Medulla oblongata (tissue), 1 donor: ENCODE data around the gene ABCC4.

Source experiments
- DNase-seq: peaks from one replicate; pipeline ENCODE4 v3.0.0-alpha.2; 2015; ENCODE audit errors: extremely low spot score

The ABCC4 gene

DNA sequence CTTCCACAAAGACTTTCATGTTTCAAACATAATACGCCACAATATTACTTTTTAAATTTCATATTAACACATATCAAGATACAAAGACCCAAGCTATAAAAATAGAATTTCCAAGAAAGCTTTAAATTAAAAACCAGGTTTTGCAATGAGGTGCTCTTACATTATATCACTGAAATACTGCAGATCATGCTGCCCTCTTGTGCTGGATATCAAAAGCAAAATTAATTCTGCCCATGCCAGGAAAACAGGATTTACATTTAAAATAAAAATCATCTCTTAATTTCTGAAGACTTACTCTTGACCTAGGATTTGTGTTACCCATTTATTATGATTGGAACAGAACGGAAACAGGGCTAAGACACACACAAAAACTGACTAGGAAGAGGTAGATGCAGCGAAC is 145.0 kb downstream of the ABCC4 start:
- DNase-seq, result no peak

DNA sequence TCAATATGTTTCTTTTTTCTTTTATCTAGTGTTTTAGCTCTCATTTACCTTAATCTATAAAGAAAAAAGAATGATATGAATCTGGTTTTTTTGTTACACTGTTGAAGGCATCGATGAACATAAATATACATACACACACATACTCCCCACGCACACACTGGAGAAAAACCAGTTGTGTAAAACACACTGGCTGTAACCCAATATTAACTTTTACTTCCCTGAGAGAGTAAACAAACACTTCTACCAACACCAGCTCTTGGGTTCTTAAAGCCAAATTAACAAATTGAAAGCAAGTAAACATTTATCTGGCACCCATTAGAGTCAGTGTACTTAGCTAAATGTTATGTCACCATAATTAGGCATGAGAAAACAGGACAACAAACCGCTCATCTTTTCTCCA is 145.7 kb downstream of the ABCC4 start:
- no peak for DNase-seq

DNA sequence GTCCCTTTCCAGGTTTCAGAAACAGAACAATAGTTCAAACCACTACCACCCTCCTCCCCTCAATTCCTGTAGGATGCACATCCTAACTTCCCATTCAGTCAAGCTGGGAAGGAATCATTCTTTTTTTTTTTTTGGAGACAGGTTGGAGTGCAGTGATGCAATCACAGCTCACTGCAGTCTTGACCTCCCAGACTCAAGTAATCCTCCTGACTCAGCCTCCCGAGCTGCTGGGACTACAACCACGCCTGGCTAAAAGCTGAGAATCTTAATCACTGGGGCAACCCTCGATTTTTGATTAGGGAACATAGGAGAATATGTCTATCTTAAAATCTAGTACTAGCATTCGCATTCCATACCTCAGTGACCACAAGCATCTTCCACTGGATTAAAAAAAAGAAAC is 146.2 kb downstream of the ABCC4 start:
- DNase-seq, result no peak

DNA sequence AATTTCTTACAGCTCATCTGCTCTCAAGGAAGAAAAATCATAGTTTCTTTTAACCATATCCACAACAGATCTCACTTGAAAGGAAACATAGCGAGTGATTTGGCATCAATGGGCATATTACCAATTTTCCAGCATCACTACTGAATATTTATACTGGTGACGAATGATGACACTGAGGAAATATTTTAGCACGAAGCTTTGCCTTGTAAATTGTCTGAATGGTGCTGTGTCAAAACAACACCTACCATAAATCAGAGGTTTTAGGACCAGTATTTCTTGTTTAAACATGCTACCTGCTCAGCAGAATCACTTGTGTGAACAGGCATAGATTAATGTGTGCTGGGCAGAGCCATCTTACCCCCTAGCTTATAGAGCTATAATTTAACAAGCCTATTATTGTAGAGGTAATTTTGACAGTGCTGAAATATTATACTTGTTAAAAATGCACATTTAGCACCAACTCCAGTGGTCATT is 146.8 kb downstream of the ABCC4 start:
- DNase-seq, result no peak

DNA sequence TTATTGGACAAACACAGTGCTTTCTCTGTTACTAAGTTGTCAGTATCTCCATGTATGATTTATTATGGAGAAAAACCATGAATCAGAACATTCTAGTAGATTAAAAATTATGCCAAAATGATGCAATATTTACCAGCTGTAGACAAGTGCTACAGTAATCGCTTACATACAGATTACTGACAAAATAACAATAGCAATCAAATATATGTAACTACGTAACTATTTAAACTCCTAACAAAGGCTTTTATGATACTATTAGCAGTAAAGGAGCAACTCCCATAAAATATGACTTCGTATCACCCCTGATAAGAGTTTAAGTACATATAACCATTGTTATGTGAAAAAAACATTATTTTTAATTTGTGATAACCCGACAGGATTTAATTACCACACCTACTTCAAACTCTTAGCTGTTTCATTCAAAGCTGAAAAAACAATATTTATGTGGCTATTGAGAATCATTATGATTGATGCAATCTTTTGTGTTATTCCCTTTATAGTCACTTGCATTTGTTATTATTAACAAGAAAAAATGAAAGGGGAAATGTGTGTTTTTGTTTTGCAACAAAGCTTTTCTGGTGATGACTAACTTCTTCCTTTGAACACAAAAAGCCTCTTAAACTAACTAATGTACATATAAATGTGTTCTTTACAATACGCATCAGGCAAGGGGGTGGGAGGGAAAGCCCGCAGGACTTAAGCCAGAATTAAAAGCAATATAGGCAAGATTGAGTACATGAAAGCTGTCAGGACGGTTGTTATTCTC is 147.4 kb downstream of the ABCC4 start:
- DNase-seq, result no peak

DNA sequence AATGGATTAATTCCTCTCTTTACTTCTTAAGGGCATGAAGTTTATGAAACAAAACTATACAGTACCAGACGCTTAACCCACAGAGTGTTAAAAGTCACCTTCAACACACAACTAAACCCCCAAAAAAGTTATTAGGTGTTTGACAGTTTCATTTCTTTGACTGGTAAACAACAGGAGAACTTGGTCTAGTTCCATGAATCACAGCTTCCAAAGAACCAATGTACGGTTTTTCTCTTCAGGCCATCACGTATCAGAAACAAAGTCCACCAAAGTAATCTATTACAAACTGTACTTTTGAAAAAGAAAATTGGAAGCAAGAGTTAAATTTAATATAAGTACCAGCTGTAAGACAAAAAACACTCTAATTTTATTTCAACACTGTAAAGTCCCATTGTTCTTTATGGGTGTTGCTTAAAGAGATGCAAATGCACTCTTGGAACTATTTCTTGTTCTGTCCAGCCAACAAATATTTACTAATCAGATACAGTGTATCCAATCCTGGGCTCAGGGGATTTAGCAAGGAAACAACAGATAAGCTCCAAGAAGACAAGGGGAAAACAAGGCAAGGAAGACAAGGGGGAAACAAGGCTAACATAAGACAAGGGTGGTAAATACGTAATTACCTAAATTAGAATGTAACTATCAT is 149.2 kb downstream of the ABCC4 start:
- no peak for DNase-seq

DNA sequence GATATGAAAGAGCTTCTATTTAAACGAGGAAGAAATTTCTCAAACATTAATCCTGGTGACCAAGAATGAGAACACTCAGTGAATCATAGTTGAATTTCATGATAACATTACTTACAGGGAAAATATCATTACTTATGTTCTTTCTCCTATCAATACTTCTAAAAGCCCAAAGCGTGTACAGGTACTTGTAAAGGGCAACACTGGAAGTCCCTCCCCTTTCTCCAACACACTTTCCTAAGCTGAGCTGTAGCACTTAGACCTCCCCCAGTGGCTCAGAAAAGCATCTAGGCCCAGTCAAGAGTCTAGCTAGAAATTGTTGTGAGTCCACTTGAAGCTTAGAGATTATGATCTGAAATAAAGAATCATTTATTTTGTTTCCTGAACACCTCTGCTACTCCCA is 150.7 kb downstream of the ABCC4 start:
- DNase-seq, result no peak

DNA sequence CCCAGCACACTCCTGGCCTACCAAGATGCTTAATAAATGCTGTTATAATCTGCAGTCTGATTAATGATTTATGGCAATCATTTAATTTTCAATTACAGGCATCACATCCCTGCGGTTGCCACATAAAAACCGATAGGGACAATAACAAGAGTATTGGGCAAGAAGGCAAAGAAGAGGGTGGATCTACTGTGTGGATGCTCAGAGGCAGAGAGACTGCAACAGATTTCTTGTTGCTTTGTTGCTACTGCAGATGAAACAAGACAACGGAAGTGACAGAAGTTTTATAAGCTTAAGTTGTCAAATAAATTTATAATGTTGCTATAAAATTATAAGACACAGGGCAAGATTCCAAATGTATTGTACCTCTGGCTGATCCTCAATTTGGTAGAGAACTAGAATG is 154.8 kb downstream of the ABCC4 start:
- DNase-seq, result no peak

DNA sequence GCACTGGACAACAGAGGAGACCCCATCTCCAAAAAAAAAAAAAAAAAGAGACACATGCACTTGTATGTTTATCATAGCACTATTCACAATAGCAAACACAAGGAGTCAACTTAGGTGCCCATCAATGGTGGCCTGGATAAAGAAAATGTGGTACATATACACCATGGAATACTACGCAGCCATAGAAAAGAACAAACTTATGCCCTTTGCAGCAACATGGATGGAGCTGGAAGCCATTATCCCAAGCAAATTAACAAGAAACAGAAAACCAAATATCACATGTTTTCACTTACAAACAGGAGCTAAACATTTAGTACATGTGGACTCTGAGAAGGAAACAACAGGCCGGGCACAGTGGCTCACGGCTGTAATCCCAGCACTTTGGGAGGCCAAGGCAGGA is 155.7 kb downstream of the ABCC4 start:
- DNase-seq, result no peak

DNA sequence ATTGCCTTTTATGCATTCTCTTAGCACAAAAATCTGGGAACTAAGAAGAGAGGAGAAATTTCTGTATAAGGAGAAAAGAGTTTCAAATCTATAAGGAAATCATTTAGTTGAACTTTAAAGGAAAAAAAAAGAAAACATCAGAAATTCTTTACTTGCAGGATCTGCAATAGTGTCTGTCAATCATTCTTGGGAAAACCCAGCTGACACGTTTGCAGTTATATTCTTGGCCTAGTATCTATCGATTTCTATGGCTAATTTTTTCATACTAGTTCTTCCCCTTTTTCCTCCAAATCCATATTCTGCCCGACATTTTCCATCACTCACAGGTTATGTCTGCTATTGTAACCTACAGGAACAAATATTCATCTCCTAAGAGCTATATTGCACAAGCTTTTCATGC is 160.7 kb downstream of the ABCC4 start:
- DNase-seq, result no peak

DNA sequence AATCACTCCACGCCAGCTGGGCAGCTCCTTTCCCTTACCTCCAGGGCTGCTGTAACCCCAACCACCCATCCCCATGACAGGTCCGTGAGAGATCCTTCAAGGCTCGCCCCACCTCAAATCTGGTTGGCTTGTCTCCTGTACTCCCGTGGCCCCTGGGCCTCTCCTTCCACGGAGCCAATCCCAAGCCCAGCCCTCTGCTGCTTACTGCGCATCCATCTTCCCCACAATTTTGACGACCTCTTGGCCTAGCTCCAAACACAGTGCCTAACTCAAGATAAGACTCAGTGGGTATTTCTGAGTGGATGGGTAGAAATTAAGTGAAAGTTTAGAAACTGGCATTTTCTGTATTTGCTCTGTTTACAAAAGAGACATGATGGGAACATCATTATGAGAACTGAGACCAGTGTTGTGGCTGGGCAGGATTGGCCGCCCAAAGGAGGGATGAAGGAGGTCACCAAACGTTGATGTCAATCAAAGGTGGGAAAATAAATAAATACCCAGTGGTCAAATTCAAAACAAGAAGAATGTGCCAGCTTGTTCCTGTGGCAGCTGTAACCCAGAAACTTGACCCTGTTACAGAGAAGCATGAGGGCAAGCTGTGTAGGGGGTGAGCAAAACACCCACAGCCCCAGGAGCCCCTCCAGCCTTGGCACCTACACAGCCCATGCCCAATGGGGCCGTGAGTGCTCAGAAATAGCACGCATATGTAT is 162.2 kb downstream of the ABCC4 start:
- DNase-seq, result no peak

DNA sequence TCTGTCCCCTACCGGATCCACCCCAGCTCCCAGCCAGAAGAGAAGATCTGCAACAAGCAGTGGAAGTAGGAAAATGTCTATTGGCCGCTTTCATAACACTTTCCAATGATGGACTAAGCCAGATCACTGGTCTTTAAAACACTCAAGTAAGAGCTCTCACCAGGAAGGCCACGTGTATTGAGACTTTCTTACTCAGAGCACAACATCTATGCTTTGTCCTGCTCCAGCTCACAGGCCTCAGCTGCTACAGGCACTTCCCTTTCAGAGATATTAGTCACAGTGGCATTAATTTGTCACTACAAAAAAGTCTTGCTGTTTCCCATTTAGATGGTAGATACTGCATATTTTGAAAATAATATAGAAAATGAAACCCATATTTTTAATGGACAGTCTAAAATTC is 164.2 kb downstream of the ABCC4 start:
- DNase-seq, result no peak

DNA sequence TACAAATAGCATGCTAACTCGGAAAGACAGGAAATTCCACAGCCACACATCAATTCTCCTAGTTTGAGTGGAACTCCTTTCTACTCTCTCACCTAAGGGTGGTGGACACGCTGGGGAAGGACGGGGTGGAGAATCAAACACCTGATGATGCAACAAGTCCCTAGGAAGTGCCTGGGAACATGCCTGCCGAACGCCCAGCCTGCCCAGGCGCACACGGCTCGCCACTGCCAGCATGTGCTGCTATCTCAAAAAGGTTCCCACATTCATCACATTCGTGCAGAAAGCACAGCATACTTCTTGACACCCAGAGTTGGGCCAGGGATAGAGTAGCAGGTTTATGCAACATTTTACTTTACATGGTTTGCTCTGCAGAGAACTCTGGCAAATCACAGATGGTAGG is 164.6 kb downstream of the ABCC4 start:
- no peak for DNase-seq

DNA sequence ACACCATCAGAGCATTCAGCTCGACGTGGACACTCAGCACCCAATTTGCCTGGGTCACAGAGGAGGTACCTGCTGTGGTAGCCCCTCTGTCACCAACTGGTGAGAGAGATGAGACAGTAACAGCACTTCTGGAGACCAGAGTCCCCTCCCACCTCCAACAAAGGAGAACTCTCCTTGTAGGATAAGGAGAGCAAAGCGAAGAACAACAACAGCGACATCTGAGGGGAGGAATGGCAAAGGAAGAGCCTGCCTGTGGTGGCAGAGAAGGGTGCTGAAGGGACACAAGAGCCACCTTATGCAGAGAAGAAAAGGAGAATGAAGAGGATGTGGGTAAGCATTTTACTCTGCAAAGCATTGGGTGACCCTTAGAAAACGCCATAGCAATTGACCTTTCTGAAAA is 167.8 kb downstream of the ABCC4 start:
- no peak for DNase-seq

DNA sequence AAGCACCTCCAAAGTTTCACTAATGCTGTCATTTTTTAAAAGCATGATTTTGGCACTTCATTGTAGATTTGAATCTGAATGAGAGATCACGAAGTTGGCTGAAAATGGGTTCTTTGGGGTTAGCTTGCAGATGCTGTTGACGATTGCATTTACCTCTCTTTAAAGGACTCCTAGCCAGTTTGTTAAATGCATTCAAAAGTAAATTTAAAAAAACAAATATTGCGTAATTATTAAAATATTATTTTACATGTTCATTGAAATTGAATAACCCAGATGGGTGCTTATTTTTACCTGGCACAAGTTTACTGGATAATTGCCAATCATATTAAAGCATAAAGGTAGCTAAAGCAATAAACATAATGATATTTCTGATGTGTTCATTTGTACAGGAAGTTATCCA is 172.2 kb downstream of the ABCC4 start:
- DNase-seq, result no peak

DNA sequence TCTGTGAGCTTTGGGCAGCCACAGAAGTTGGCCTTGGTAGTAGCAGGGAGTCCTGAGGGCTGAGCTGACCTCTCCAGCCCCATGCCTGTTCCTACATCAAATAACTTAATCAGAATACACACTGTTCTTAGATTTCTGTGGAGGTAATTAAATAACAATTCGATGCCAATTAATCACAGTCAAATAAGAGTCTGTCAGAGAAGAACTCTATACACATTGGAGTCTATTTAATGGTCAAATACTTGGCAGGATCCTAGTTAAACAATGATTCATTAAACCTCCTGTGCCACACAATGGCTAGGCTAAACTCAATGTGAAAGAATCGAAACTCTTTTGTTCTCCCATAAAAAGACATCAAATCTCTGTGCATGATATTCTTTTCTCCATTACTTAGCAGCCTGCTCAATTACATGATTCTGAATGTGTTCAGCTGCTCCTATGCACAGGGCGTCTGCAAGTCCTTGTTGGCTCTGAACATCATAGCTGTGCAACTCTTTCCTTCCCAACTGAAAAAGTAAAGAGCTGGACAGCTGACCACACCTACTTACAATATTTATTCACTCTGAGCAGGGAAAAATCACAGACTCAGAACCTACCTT is 173.1 kb downstream of the ABCC4 start:
- no peak for DNase-seq

DNA sequence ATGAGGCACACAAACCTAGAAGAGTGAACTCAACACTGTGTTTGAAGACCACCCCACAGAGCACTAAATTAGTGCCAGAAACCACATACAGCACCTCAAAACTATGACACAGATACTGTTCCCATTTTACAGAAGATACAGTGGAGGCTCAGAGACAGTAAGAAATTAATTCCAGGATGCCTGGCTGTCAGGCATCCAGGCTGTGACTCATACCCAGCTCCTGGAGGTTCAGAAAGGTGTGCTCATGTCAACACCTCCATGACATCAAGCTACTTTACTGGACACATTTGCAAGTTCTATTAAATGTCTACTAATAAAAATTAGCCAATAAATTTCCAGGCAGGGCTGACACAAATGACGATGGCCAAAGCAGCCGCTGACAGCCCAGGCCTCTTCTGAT is 176.3 kb downstream of the ABCC4 start:
- DNase-seq, result no peak

DNA sequence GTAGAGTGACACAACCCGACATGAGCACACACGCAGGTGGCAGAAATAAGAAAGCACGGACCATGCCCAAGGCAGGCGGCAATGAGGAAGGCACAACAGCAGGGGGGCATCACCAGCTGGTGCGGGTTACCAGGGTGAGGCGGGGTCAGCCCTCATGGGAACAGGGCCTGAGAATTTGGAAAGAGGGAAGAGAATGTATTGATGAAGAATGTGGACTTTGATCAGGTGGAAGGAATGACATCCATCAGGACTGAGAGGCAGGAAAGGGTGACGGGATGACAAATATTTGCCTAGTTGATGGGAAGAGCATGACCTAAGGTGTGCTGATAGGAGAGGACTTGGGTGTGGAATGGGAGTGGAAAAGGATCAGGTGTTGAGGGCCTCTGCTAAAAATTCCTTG is 177.5 kb downstream of the ABCC4 start:
- no peak for DNase-seq

DNA sequence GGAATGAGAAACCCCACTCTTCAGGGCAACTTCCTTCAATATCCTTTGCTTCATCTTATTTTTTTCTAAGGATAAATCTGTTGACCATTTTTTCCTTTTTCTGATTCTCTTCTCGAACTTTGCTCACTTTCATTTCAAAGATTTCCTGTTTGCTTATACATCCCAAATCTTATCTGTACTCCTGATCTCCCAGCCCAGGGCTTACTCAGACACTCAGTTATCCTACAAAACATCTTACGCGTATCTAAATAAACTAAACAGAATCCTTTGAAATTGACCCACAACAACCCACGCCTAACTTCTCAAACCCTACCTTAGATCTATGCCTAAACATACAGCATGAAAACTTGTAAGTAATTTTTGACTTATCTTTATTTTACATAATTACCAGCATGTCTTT is 179.2 kb downstream of the ABCC4 start:
- no peak for DNase-seq

DNA sequence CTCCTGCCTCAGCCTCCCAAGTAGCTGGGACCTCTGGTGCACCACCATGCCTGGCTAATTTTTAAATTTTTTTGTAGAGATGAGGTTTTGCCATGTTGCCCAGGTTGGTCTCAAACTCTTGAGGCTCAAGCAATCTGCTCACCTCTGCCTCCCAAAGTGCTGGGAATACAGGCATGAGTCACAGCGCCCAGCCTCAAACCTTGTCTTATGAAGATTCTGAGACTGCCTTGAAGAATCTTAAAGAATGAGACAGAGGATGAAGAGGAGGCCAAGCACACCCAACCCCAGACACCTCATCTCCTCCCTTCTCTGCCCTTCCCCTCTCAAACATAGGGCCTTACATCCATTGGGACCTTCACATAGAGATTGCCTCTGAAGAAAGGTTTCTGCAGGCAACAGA is 179.7 kb downstream of the ABCC4 start:
- DNase-seq, result no peak

DNA sequence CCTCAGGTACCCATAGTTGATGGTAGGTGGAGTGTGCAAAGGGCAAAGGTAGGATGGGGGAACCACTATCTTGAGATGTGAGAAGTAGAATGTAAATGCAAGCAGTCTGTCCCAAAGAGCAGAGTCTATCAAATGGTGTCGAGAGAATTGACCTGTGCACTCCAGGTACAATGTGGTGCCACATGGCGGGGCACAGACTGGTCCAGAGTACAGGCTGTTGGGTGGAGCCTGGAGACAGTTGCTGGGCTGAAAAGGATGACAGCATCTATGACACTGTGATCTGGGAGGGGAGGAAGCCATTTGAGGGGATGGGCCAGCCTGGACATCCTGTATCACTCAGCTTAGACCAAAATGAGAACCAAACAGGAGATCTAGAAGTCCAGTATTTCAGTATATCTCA is 180.6 kb downstream of the ABCC4 start:
- no peak for DNase-seq

DNA sequence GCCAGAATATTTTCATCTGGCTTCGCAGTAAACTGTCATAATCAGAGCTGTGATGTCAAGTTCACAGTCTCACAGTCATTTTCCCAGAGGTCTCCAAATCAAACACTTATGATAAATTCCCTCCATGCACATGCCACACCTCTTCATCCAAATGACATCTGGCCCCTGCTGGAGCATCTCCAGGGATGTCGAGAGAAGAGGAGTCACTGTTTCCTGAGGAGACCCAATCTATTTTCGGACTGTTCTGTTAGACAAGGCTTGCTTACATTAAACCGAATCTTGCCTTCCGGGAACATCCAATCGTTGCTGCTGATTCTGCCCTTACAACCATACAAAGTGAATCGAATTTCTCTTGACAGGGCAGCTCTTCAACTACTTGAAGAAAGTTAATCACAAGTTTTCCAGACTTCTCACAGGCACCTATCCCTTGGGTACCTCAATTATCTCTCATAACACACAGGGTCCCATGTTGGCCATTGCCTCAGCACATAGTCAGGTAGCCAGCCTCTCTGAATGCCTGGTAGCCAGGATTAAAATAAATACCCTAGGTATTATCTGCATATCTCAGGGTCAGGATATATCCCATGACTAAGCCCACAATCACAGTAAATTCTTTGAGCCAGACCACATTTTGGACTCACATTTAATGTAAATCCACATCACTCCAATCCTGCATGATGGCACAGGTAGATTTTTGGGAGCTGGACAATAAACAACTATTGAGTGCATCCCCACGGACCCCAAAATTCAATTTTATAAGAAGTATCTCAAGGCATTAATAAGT is 182.5 kb downstream of the ABCC4 start:
- no peak for DNase-seq
